Left lung (tissue), 10 donors: ENCODE measurements around the gene CS. TPM values are rescaled to one million over a fixed set of nuclear protein-coding genes. Genes with fewer than 3 reads are reported as not detected.

Experiments used
- ATAC-seq: fragments of 200-7000 bp; cut with Tn5 transposase; one replicate; pipeline ENCODE4 v1.9.1; 2020; ENCODE audit warnings: moderate library complexity
- DNase-seq, 4 donors: peaks; one replicate each; pipeline ENCODE4 v3.0.0-alpha.2; 2013 to 2020
- H3K27ac ChIP-seq, 2 donors: fragments of 200-600 bp; sonication (generic) in 1 of 2; one replicate each; pipeline versions ENCODE4 v1.5.0 to v1.8.0; 2020 to 2021
- H3K27me3 ChIP-seq, 2 donors: fragments of 200-600 bp; sonication (generic) in 1 of 2; one replicate each; pipeline versions ENCODE4 v1.5.0 to v1.8.0; 2020 to 2021
- H3K36me3 ChIP-seq, 2 donors: fragments of 200-600 bp; sonication (generic) in 1 of 2; one replicate each; pipeline versions ENCODE4 v1.5.0 to v1.8.0; 2020 to 2021
- H3K4me1 ChIP-seq, 2 donors: fragments of 200-600 bp; one replicate each; pipeline ENCODE4 v1.8.0; 2021
- H3K4me3 ChIP-seq, 2 donors: fragments of 200-600 bp; sonication (generic) in 1 of 2; one replicate each; pipeline versions ENCODE4 v1.5.0 to v1.8.0; 2020 to 2021; ENCODE audit warnings: mild to moderate bottlenecking in 1 of 2
- H3K9me3 ChIP-seq, 2 donors: fragments of 200-600 bp; sonication (generic) in 1 of 2; one replicate each; pipeline versions ENCODE4 v1.5.0 to v1.8.0; 2020 to 2021
- CTCF ChIP-seq, 2 donors: fragments of 200-600 bp; sonication (generic) in 1 of 2; IDR thresholded peaks; one replicate each; pipeline versions ENCODE4 v1.5.0 to v1.8.0; 2021; ENCODE audit warnings: antibody characterized with exemption in 2 of 2
- intact Hi-C, 2 donors: fragments of 100-400 bp; cut with DNase I; formaldehyde crosslinking; loops; one replicate each; pipeline versions ENCODE4 v1.11.2 to v1.14.2; 2022
- polyA plus RNA-seq, 6 donors: library from polyadenylated mRNA; unstranded; fragments of 120-200 nt; gene quantifications; one replicate each; pipeline ENCODE4 v1.2.1, GENCODE V29; 2013; ENCODE audit not compliant: insufficient read length in 6 of 6
- total RNA-seq, 2 donors: library from RNA; stranded (reverse); fragmentation: NEBNext Ultra II Directional; extraction: Animal tissue kit (Norgen Biotek cat#: 25700); gene quantifications; one replicate each; pipeline ENCODE4 v1.2.1, GENCODE V29; 2021
- donor health status: DM: no; HTN: yes; CAD: no.
- donor health status: DM: no; HTN: no; CAD: no.

CS gene
- total and polyA plus RNA-seq, 8 donors = 162 to 213 (median 183) TPM

DNA sequence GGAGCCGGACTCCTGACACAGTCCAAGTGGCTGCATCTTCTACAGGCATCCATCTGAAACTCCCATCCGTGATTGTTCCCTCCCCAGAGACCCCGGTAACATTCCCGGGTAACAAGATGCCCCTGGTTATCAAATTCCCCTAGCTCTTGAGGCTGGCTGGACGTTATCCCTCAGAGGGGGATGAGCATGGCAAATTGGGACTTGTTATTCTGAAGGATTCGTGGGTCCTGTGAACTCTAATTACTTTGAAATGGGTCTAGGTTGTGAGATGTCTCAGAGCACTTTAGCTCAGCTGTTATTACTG, 34.3 kb upstream of the CS start:
- no peak for DNase-seq
- intact Hi-C loops = no loop called here

GRCh38 chr12:56333679-56334489, 33.8 kb upstream of the CS start, which contains the start of gene PAN2:
Gene PAN2 (minus strand): TSS chr12:56334000. CDS start chr12:56333094, 906 bp downstream.
- ATAC-seq (peak; percentile 99), DNase-seq (peak; percentile 93 to 97 (median 95))
- TF ChIP-seq CTCF (IDR thresholded peaks at IDR 0.05) = peak; percentile 21 to 35
- Histone ChIP-seq H3K4me1 (peaks cover 0 to 38% of the 10 kb centered on the region in 2 donors), H3K27ac (peak within 1 kb of the TSS; percentile 93 to 95), H3K27me3 (no peaks in the 10 kb centered on the region), H3K36me3 (no peaks in the 10 kb centered on the region), H3K4me3 (peak within 1 kb of the TSS; percentile 50 to 53), H3K9me3 (no peaks in the 10 kb centered on the region)
- intact Hi-C loops = no loop called here

More for the DNA sequence above, 34.3 kb upstream of the CS start:
- no peak for ATAC-seq
- peak overlapping the region; percentile 50 to 53 for H3K4me3 ChIP-seq
- H3K27ac ChIP-seq = peak overlapping the region; percentile 93 to 95
- H3K4me1 ChIP-seq = peaks cover 0 to 43% of the 10 kb centered on the region in 2 donors
- TF ChIP-seq CTCF (IDR thresholded peaks at IDR 0.05) = no peak
- no peaks in the 10 kb centered on the region for H3K36me3 ChIP-seq
- H3K27me3 ChIP-seq = no peaks in the 10 kb centered on the region
- H3K9me3 ChIP-seq = no peaks in the 10 kb centered on the region

GRCh38 chr12:56333197-56333678, 33.1 kb upstream of the CS start:
- no peaks in the 10 kb centered on the region for H3K9me3 ChIP-seq
- peak overlapping the region; percentile 50 to 53 for H3K4me3 ChIP-seq
- intact Hi-C loops = no loop called here
- H3K4me1 ChIP-seq = peaks cover 0 to 31% of the 10 kb centered on the region in 2 donors
- no peak for TF ChIP-seq CTCF (IDR thresholded peaks at IDR 0.05)
- H3K27me3 ChIP-seq = no peaks in the 10 kb centered on the region
- H3K27ac ChIP-seq = peak overlapping the region; percentile 93 to 95
- DNase-seq (no peak), ATAC-seq (peak; percentile 11)
- peaks cover 0 to 1% of the 10 kb centered on the region in 2 donors for H3K36me3 ChIP-seq

GRCh38 chr12:56332512-56333196, 32.5 kb upstream of the CS start:
- intact Hi-C loops = no loop called here

More at GRCh38 chr12:56332512-56333196, 32.5 kb upstream of the CS start:
- TF ChIP-seq CTCF (IDR thresholded peaks at IDR 0.05) = no peak
- H3K36me3 ChIP-seq = peaks cover 0 to 7% of the 10 kb centered on the region in 2 donors
- DNase-seq (no peak), ATAC-seq (no peak)
- peak overlapping the region in 1 of 2 donors; percentile 53 for H3K4me3 ChIP-seq
- peak overlapping the region; percentile 93 to 95 for H3K27ac ChIP-seq
- H3K9me3 ChIP-seq = no peaks in the 10 kb centered on the region
- no peaks in the 10 kb centered on the region for H3K27me3 ChIP-seq
- peaks cover 0 to 26% of the 10 kb centered on the region in 2 donors for H3K4me1 ChIP-seq
